Fibroblast of the conjunctiva (primary cell): ENCODE results near the gene MRTFA.
"Not testable (repeated sequence)": the region's sequence is repeated elsewhere in the genome, so short reads cannot be mapped to it uniquely, and the experiment has no call there.

Source experiments
- DNase-seq: peaks from one replicate; pipeline ENCODE4 v3.0.0-alpha.2; 2010; ENCODE audit warnings: low read depth

MRTFA gene

DNA sequence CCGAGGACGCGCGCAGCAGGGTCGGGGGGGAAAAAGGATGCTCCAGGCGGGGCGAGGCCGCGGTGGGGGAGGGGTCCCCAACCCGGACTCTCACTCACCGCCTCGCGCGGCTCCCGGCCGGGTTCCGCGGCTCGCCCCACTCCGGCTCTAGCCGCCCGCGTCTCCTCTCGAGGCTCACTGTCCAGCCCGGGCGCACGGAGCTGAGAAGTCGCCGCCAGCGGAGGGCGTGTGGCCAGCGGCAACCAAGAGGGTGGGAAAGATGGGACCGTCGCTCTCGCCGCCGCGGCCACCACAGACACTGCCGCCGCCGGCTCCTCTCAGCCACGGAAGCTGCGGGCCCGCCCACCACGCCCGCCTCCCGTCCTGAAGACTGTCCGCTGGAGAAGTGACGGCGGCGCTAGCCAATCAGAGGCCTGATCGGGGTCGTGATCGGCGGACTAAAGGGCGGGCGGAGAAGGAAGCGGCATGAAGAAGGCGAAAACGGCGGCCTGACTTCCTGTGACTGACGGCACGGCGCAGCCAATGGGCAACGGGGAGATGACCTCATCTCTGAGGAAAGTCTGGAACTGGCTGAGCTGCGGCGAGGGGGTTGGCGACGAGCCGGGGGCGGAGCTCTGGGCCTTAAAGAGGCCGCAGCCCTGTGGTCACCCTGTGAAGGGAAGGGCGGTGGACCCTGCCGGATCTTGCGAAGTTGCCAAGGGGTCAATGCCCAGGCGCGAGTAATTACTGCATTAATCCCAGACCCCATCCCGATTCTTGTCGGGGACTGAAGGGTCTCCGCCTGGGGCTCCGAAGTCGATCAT lies at the start of gene MRTFA:
Gene MRTFA (minus strand): TSS at position 340 of the 803 bp plus-strand sequence.
- peak; percentile 99 for DNase-seq

DNA sequence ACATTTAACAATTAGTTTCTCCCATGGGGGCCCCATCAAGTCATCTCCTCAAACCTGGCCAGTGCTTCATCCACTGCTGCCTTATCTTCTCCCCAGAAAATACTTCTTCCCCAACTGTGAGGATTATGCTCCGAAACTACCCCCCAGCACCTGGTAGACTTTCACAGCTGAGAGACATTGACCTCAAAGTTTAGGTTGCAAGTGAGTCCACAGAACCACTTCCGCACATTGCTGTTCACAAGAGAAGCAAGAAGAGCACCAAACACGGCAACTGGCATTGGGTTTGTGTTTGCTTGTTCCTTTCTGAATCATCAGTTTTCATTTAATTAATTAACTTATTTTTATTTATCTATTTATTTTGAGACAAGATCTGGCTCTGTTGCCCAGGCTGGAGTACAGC lies 48.9 kb upstream of the MRTFA start:
- DNase-seq, result no peak

DNA sequence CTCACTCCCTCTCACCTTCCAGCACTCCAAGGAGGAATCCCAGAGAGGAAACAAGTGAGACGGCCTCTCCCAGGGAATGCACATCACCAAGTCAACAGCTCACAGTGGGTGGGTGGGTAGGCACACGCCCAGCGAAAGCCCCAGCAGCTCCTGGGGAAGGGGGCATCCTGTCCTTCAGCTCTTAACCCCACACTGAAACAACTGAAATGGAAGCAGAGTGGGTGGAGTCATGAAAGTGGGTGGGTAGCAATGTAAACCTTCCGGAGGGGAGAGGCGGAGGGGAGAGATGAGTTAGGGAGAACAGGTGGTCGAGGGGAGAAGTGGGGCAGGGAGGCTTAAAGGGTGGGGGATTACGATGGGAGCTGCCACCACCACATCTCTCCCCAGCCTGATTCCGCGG lies 48.2 kb upstream of the MRTFA start:
- no peak for DNase-seq

DNA sequence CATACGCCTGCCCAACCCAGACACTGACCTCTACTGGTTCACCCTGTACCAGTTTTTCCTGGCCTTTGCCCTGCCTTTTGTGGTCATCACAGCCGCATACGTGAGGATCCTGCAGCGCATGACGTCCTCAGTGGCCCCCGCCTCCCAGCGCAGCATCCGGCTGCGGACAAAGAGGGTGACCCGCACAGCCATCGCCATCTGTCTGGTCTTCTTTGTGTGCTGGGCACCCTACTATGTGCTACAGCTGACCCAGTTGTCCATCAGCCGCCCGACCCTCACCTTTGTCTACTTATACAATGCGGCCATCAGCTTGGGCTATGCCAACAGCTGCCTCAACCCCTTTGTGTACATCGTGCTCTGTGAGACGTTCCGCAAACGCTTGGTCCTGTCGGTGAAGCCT lies 44.9 kb upstream of the MRTFA start:
- no peak for DNase-seq

DNA sequence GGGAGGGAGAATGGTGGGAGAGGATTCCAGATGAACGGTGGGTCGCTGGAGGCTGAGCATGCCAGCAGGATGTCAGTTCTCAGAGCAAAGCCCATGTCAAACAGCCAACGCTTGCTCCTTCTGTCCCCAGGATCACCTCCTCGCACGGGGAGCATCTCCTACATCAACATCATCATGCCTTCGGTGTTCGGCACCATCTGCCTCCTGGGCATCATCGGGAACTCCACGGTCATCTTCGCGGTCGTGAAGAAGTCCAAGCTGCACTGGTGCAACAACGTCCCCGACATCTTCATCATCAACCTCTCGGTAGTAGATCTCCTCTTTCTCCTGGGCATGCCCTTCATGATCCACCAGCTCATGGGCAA lies 44.3 kb upstream of the MRTFA start:
- DNase-seq, result no peak

DNA sequence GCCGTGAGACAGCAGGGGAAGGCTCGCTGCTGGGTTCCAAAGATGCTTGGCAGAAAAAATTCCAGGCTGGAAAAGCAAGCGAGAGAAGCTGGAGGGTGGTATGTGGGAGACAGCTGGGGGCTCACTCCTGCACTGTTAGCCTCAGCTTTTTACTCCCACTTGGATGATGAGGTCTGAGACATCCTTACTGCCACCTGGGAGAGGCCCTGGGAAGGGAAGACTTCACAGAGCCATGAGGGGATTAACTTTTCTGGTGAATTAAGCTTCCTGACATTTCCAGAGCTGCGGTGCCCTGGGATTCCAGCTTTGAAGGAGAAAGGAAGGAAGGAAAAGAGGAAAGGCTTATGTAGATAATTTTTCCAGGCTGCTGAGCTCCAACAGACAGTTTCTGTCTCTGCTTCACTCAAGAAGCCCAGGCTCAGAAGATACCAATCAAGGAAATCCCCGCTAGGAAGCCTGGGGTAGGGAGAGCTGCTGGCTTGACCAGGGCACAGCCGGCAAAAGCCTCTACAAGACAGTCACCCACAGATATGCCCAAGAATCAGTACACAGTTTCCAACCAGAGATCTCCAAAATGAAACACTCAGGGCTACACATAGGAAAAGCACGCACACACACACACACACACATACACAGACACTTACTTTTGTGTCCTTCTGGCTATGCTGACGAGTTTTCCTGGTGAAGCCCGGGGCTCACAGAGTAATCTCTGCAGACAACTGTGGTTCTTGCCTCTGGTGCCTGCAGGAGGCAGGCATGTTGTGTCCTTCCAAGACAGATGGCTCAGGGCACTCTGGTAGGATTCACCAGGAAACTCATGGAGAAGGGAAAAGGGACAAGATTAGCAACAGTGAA lies 43.7 kb upstream of the MRTFA start:
- DNase-seq, result no peak

DNA sequence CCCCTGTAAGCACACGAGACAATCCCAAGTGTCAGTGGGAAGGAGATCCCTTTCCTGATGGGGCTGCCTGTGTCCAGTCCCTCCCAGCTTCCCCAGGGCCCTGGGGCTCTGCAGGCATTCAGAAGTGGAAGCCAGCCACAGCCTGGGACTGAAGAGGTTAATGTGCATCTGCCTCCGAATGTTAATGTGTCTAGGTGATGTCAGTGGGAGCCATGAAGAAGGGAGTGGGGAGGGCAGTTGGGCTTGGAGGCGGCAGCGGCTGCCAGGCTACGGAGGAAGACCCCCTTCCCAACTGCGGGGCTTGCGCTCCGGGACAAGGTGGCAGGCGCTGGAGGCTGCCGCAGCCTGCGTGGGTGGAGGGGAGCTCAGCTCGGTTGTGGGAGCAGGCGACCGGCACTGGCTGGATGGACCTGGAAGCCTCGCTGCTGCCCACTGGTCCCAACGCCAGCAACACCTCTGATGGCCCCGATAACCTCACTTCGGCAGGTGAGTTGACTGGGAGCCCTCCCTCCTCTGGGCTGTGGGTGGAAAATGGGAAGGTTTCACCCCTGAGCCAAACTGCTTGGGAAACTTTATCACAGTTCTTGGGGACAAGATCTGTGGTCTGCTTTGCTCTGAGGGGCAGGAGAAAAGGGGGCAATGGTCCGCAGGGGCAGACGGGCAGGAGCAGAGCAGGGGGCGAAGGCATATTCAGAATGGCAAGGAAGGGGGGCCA lies 42.9 kb upstream of the MRTFA start, which contains the start of gene MCHR1:
Gene MCHR1 (plus strand): TSS at position 236 of the 715 bp plus-strand sequence. CDS start 169 bp downstream, at position 405.
- DNase-seq, result no peak

DNA sequence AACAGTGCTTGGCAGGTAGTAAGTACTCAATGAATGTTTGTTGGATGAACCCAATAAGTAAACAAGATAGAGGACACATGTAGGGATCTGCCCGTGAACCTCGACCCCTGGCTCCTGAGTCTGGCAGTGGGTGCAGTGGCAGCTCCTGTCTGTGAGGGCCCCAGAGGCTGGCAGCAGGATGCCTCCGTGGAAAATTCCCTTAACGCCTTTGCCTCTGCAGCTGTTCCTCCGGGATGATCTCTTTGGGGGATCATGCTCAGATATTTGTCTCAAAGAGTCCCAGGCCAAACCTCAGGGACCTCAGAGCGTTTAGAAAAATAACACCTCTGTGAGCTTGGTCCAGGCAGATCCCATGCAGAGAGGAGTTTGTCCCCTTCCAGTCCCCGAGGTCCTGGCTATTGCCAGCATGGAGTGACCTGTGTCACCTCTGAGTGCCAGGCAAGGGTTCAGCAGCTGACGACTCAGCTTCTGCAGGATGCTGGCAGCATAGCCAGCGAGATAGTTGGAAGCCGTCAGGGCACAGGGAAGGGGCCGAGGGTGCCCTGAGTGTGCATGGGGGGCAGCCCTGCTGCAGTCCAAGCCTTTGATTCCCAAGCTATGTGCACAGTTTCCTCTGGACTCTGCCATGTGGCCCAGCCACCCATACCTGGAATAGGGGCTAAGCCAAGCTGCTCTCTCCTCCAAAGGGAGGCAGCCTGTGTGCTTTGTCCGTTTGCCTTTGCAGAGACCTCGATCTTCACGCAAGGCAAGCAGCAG lies 42.2 kb upstream of the MRTFA start:
- DNase-seq, result no peak

DNA sequence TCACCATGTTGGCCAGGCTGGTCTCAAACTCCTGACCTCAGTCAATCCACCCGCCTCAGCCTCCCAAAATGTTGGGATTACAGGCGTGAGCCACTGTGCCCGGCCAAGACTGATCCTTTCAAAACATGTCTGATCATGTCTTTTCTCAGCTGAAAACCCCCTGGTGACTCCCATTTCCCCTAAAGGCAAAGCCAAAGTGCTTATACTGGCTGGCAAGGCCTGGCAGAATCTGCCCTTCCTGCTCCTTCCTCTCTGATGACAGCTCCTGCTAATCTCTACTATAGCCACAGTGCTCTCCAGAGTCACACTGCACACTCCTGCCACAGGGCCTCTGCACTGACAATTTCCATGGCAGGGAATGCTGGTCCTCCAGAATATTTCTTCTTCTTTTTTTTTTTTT lies 40.1 kb upstream of the MRTFA start:
- no peak for DNase-seq

DNA sequence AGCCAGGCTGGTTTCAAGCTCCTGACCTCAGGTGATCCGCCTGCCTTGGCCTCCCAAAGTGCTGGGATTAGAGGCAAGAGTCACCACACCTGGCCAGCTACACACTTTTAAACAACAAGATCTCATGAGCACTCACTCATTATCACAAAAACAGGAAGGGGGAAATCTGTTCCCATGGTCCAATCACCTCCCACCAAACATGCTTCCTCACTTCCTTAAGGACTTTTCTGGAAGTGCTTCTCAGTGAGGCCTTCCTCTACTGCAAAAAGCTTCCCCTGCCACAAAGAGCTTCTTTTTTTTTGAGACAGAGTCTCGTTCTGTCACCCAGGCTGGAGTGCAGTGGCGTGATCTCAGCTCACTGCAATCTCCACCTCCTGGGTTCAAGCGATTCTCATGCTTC lies 39.6 kb upstream of the MRTFA start:
- DNase-seq, result not testable (repeated sequence)

DNA sequence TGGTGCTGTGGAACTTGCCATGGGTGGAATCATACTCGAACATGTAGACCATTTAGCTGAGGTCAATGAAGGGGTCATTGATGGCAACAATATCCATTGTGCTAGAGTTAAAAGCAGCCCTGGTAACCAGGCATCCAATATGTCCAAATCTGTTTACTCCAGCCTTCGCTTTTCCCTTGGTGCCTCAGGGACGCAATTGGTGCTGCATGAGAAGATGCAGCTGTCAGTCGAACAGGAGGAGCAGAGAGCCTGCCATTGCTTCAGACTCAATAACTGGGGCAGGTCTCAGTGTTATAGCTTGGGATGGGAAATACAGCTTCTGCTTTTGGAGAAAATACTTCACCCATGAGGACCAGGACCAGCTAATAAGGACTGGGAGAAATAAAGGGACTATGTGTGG lies 37.8 kb upstream of the MRTFA start:
- DNase-seq, result no peak

DNA sequence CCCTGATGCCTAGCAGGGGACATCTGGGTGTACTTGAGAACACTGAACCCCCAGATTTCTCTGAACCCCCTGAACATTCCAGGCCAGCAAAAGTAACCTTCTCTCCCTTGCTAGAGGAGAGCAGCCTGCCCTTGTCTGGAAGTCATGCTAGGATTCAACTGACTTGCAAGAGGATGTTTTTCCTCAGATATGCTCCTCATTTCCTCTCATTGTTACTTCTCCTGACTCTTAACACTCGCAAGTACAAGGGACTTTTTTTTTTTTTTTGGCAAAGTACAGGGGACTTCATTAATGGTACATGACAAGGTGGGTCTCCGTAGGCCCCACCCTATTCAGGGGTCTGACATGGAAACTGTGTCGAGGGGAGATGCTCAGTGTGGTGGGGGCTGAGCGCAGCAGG lies 36.5 kb upstream of the MRTFA start:
- no peak for DNase-seq

DNA sequence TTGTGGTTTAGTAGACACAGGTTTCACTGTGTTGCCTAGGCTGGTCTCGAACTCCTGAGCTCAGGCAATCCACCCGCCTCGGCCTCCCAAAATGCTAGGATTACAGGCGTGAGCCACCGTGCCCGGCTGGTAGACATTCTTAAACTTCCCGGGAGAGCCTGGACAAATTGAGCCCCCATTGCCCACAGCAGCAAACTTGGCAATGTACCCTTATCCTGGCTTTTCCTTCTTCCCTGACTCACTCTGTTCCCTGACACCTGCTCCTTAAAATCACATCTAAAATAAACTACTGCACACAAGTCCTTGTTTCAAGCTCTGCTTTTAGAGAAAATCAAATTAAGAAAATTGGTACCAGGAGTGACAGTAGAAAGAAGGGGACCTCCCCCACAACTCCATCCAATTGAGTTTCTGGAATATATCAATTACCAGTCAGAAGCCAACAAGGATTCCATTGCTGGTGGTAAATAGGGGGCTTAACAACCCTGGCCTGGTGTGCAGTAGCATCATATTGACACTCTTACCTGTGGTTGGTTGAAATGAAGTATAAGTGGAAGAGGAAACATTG lies 35.4 kb upstream of the MRTFA start:
- no peak for DNase-seq

DNA sequence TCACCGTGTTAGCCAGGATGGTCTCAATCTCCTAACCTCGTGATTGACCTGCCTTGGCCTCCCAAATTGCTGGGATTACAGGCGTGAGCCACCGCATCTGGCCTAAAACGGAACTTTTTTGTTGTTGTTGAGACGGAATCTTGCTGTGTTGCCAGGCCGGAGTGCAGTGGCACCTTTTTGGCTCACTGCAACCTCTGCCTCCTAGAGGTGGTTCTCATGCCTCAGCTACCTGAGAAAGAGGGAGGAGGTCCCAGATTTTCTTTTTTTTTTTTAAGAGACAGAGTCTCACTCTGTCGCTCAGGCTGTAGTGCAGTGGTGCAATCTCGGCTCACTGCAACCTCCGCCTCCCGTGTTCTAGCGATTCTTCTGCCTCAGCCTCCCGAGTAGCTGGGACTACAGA lies 34.9 kb upstream of the MRTFA start:
- DNase-seq, result no peak

DNA sequence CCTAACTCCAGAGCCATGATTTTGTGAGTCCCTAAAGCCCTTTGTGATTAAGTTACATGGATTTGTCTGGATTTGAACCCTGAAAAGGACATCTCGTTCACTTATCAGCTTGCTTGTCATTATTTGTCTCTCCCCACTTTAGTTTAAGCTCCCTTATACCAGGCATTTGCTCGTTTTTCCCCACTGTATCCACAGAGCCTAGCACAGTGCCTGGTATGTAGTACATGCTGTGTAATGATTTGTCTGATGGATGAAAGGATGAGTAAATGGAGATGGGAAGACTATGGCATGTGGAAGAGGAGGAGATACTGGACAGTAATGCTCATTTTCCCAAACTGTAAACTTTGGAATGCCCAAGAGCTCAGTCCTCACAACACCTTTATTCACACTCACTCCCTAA lies 33.5 kb upstream of the MRTFA start:
- no peak for DNase-seq

DNA sequence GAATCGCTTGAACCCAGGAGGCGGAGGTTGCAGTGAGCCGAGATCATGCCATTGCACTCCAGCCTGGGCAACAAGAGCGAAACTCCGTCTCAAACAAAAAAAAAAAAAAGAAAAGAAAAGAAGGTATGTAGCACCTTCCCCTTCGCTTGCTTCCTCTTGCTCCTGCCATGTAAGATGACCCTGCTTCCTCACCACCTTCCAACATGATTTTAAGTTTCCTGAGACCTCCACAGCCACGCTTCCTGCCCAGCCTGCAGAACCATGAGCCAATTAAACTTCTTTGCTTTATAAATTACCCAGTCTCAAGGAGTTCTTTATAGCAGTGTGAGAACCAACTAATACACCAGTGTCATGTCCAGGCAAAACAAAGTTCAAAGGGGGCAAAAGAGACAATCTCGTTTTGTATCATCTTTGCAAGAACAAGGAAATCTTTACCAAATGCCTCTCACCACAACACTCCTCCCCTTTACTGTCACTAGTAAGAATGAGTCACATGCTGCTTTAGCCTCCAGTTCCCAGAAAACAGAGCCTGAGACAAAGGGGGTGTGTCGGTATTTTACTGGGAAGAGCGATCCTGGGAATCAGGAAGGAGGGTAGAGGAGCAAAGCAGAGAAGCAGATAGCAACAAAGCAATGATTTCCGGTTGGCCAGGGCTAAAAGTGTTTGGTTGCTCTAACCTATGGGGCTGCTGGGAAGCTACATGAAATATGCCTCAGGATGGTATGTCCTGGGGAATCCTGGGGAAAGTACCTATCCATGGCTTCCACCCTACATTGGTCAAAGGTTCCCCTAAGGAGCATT lies 32.3 kb upstream of the MRTFA start:
- DNase-seq, result no peak

DNA sequence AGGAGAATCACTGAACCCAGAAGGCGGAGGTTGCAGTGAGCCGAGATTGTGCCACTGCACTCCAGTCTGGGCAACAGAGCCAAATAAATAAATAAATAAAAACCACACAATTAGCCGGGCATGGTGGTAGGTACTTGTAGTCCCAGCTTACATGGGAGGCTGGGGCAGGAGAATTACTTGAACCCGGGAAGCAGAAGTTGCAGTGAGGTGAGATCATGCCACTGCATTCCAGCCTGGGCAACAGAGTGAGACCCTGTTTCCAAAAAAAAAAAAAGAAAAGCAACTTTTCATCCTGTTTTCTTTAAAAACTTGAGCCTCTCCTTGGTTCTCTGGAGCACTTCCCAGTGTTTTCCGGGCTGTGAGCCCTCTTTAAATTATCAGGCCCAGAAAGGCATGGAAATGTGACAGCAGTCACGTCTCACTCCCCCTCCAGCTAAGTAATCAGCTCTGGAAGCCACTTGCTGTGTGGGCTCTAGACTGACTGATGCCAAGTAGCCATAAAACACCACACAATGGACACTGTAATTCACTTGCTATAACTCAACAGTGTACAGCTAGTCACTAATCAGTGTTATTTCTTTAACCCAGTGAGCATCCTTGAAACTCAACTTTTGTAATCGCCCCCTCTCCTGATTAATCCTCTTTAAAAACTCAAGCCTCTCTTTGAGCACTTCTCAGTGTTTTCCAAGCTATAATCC lies 29.8 kb upstream of the MRTFA start:
- no peak for DNase-seq

DNA sequence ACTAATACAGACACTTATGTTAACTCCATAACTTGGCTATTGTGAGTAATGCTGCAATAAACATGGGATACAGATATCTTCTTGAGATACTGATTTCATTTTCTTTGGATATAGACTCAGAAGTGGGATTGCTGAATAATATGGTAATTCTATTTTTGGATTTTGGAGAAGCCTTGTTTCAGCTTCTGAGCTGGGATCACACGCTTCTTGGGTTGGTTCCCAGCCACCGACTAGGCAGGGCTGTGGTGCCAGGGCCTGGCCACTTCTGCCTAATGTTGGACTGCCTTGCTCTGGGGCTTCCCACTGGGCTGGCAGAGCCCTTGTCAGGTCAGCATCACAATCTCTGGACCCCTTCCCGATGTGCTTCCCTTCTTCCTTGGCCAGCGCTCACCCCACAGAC lies 28.8 kb upstream of the MRTFA start:
- no peak for DNase-seq

DNA sequence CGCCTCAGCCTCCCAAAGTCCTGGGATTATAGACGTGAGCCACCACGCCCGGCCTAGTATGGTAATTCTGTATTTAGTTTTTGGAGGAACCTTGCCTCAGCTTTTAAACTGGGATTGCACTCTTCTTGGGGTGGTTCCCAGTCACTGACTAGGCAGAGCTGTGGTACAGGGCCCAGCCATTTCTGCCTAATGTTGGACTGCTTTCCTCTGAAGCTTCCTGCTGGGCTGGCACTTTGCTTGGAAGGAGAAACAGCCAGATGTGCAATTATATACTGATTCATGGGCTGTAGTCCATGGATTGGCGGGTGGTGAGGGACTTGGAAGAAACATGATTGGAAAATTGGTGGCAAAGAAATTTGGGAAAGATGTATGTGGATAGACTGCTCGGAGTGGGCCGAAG lies 25.2 kb upstream of the MRTFA start:
- DNase-seq, result no peak

DNA sequence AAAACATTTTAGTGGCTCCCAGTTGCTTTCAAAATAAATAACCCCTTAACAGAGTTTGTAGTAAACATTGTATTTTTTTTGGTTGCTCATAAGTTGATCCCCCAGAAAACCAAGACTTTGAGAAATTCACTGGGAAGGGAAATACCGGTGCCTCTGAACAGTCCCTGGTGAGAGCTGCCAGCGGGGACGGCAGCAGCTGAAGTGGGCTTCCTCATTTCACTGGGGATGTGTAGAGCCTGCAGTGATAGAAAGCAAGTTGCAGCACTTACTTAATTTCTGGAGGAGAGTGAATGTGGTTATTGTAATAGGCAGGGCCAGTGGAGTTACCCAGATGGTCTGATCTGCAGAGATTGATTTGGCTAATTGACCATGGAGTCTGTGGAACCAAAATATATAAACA lies 24.2 kb upstream of the MRTFA start:
- no peak for DNase-seq
